ENCODE data around the gene RORC. TPM values are rescaled to one million over a fixed set of nuclear protein-coding genes. Genes with fewer than 3 reads are reported as not detected.
A peak's percentile ranks its signal among the peaks of the same experiment; 100 is the strongest.
"Not testable (repeated sequence)": the region's sequence is repeated elsewhere in the genome, so short reads cannot be mapped to it uniquely, and the experiment has no call there.

The RORC gene
- total and polyA plus RNA-seq, 9 donors = 2.5 to 8.8 (median 7.8) TPM

- Histone ChIP-seq H3K4me1 (ENCODE audit: control insufficient read depth, insufficient read depth, low read length) (no peaks in the 10 kb centered on the region), H3K27me3 (ENCODE audit: control insufficient read depth, insufficient read depth, low read length) (peaks cover 34% of the 10 kb centered on the region), H3K36me3 (ENCODE audit: control insufficient read depth, insufficient read depth, low read length) (no peaks in the 10 kb centered on the region), H3K4me3 (ENCODE audit: low read length) (no peak overlapping the region), H3K27ac (ENCODE audit: low read length) (no peak overlapping the region), H3K9me3 (replicated peaks; ENCODE audit: control insufficient read depth, low read depth, low read length) (no peaks in the 10 kb centered on the region)
- no peak for DNase-seq
- WGBS (ENCODE audit: insufficient coverage) = 71% methylated on average over 1 of the region's 5 CpGs
These were observed 33.0 kb downstream of the RORC start for GRCh38 chr1:151798571-151798970.

GRCh38 chr1:151790940-151791651 lies 40.5 kb downstream of the RORC start:
- Histone ChIP-seq H3K27ac (ENCODE audit: low read length) (no peak overlapping the region), H3K4me1 (ENCODE audit: control insufficient read depth, insufficient read depth, low read length) (peaks cover 11% of the 10 kb centered on the region), H3K4me3 (ENCODE audit: low read length) (peak overlapping the region; percentile 55), H3K36me3 (ENCODE audit: control insufficient read depth, insufficient read depth, low read length) (no peaks in the 10 kb centered on the region), H3K9me3 (replicated peaks; ENCODE audit: control insufficient read depth, low read depth, low read length) (no peaks in the 10 kb centered on the region), H3K27me3 (ENCODE audit: control insufficient read depth, insufficient read depth, low read length) (peaks cover 9% of the 10 kb centered on the region)
- peak; percentile 15 for DNase-seq
- WGBS (ENCODE audit: insufficient coverage) = under 1% methylated on average over 37 of the region's 52 CpGs

- H3K27ac ChIP-seq (ENCODE audit: low read length) = no peak within 1 kb of the TSS
- under 1% methylated on average over 53 of the region's 58 CpGs for WGBS (ENCODE audit: insufficient coverage)
- peaks cover 9% of the 10 kb centered on the region for H3K27me3 ChIP-seq (ENCODE audit: control insufficient read depth, insufficient read depth, low read length)
- no peaks in the 10 kb centered on the region for H3K9me3 ChIP-seq (replicated peaks; ENCODE audit: control insufficient read depth, low read depth, low read length)
- H3K4me3 ChIP-seq (ENCODE audit: low read length) = peak within 1 kb of the TSS; percentile 55
- DNase-seq = peak; percentile 99
- H3K4me1 ChIP-seq (ENCODE audit: control insufficient read depth, insufficient read depth, low read length) = peaks cover 11% of the 10 kb centered on the region
- no peaks in the 10 kb centered on the region for H3K36me3 ChIP-seq (ENCODE audit: control insufficient read depth, insufficient read depth, low read length)
These were observed 41.3 kb downstream of the RORC start, which contains the start of gene TDRKH for GRCh38 chr1:151790071-151790939. TDRKH (minus strand) TSS chr1:151790500; CDS start chr1:151783022, 7,478 bp downstream.

- WGBS (ENCODE audit: insufficient coverage) = no CpG with 5 or more reads among the region's 3 CpGs
- no peaks in the 10 kb centered on the region for H3K36me3 ChIP-seq (ENCODE audit: control insufficient read depth, insufficient read depth, low read length)
- H3K4me1 ChIP-seq (ENCODE audit: control insufficient read depth, insufficient read depth, low read length) = peaks cover 11% of the 10 kb centered on the region
- peaks cover 6% of the 10 kb centered on the region for H3K27me3 ChIP-seq (ENCODE audit: control insufficient read depth, insufficient read depth, low read length)
- H3K4me3 ChIP-seq (ENCODE audit: low read length) = no peak overlapping the region
- DNase-seq = no peak
- no peaks in the 10 kb centered on the region for H3K9me3 ChIP-seq (replicated peaks; ENCODE audit: control insufficient read depth, low read depth, low read length)
- no peak overlapping the region for H3K27ac ChIP-seq (ENCODE audit: low read length)
These were observed 43.9 kb downstream of the RORC start for GRCh38 chr1:151787689-151788088.

- no peaks in the 10 kb centered on the region for H3K4me1 ChIP-seq (ENCODE audit: control insufficient read depth, insufficient read depth, low read length)
- peaks cover 2% of the 10 kb centered on the region for H3K36me3 ChIP-seq (ENCODE audit: control insufficient read depth, insufficient read depth, low read length)
- H3K27ac ChIP-seq (ENCODE audit: low read length) = no peak overlapping the region
- 53% methylated on average over 2 of the region's 2 CpGs for WGBS (ENCODE audit: insufficient coverage)
- no peak overlapping the region for H3K4me3 ChIP-seq (ENCODE audit: low read length)
- peak; percentile 34 for DNase-seq
- no peaks in the 10 kb centered on the region for H3K27me3 ChIP-seq (ENCODE audit: control insufficient read depth, insufficient read depth, low read length)
- no peaks in the 10 kb centered on the region for H3K9me3 ChIP-seq (replicated peaks; ENCODE audit: control insufficient read depth, low read depth, low read length)
These were observed 47.8 kb downstream of the RORC start for GRCh38 chr1:151783796-151784195.

- Histone ChIP-seq H3K9me3 (replicated peaks; ENCODE audit: control insufficient read depth, low read depth, low read length) (no peaks in the 10 kb centered on the region), H3K4me3 (ENCODE audit: low read length) (no peak overlapping the region), H3K27ac (ENCODE audit: low read length) (no peak overlapping the region), H3K4me1 (ENCODE audit: control insufficient read depth, insufficient read depth, low read length) (no peaks in the 10 kb centered on the region), H3K27me3 (ENCODE audit: control insufficient read depth, insufficient read depth, low read length) (no peaks in the 10 kb centered on the region), H3K36me3 (ENCODE audit: control insufficient read depth, insufficient read depth, low read length) (peaks cover 2% of the 10 kb centered on the region)
- no peak for DNase-seq
- WGBS (ENCODE audit: insufficient coverage) = 83% methylated on average over 2 of the region's 3 CpGs
These were observed 48.9 kb downstream of the RORC start for GRCh38 chr1:151782741-151783140.

- not testable (repeated sequence) for DNase-seq; H3K9me3 ChIP-seq (replicated peaks; ENCODE audit: control insufficient read depth, low read depth, low read length); H3K4me1 ChIP-seq (ENCODE audit: control insufficient read depth, insufficient read depth, low read length); H3K36me3 ChIP-seq (ENCODE audit: control insufficient read depth, insufficient read depth, low read length); H3K4me3 ChIP-seq (ENCODE audit: low read length); H3K27ac ChIP-seq (ENCODE audit: low read length); H3K27me3 ChIP-seq (ENCODE audit: control insufficient read depth, insufficient read depth, low read length)
- 85% methylated on average over 4 of the region's 5 CpGs for WGBS (ENCODE audit: insufficient coverage)
These were observed 49.6 kb downstream of the RORC start for GRCh38 chr1:151782026-151782425.

GRCh38 chr1:151780736-151781135 lies 50.9 kb downstream of the RORC start:
- not testable (repeated sequence) for H3K36me3 ChIP-seq (ENCODE audit: control insufficient read depth, insufficient read depth, low read length); H3K4me3 ChIP-seq (ENCODE audit: low read length); H3K27ac ChIP-seq (ENCODE audit: low read length); H3K27me3 ChIP-seq (ENCODE audit: control insufficient read depth, insufficient read depth, low read length); H3K9me3 ChIP-seq (replicated peaks; ENCODE audit: control insufficient read depth, low read depth, low read length); H3K4me1 ChIP-seq (ENCODE audit: control insufficient read depth, insufficient read depth, low read length)
- WGBS (ENCODE audit: insufficient coverage) = 100% methylated on average over 3 of the region's 5 CpGs
- DNase-seq = peak; percentile 20

GRCh38 chr1:151779852-151780251 lies 51.8 kb downstream of the RORC start:
- no peak for DNase-seq
- no CpG with 5 or more reads among the region's 4 CpGs for WGBS (ENCODE audit: insufficient coverage)
- no peaks in the 10 kb centered on the region for H3K27me3 ChIP-seq (ENCODE audit: control insufficient read depth, insufficient read depth, low read length)
- no peaks in the 10 kb centered on the region for H3K4me1 ChIP-seq (ENCODE audit: control insufficient read depth, insufficient read depth, low read length)
- peaks cover 2% of the 10 kb centered on the region for H3K36me3 ChIP-seq (ENCODE audit: control insufficient read depth, insufficient read depth, low read length)
- H3K4me3 ChIP-seq (ENCODE audit: low read length) = no peak overlapping the region
- no peaks in the 10 kb centered on the region for H3K9me3 ChIP-seq (replicated peaks; ENCODE audit: control insufficient read depth, low read depth, low read length)
- no peak overlapping the region for H3K27ac ChIP-seq (ENCODE audit: low read length)

GRCh38 chr1:151777317-151777716 lies 54.3 kb downstream of the RORC start:
- Histone ChIP-seq H3K36me3 (ENCODE audit: control insufficient read depth, insufficient read depth, low read length) (peaks cover 10% of the 10 kb centered on the region), H3K9me3 (replicated peaks; ENCODE audit: control insufficient read depth, low read depth, low read length) (no peaks in the 10 kb centered on the region), H3K27ac (ENCODE audit: low read length) (no peak overlapping the region), H3K27me3 (ENCODE audit: control insufficient read depth, insufficient read depth, low read length) (no peaks in the 10 kb centered on the region), H3K4me1 (ENCODE audit: control insufficient read depth, insufficient read depth, low read length) (no peaks in the 10 kb centered on the region), H3K4me3 (ENCODE audit: low read length) (no peak overlapping the region)
- DNase-seq = no peak
- 60% methylated on average over 1 of the region's 4 CpGs for WGBS (ENCODE audit: insufficient coverage)

Data from muscle of leg (tissue), 11 donors.